IMR-90 (cell line): ENCODE data around the gene SOX1.

Experiments used
- CTCF ChIP-seq: conservative IDR thresholded peaks from 2 replicates; pipeline ENCODE4 v1.5.1; 2012; ENCODE audit warnings: mild to moderate bottlenecking, low read depth, low read length, improper control_type of control experiment
- FOS ChIP-seq: fragments of 150-350 bp; IDR thresholded peaks from 2 replicates; pipeline ENCODE4 v1.6.1; 2016; ENCODE audit warnings: low read depth, low read length
- POLR2A ChIP-seq: IDR thresholded peaks from 2 replicates; pipeline ENCODE4 v1.6.1; 2012; ENCODE audit warnings: mild to moderate bottlenecking, low read depth, low read length
- USF2 ChIP-seq: fragments of 150-350 bp; IDR thresholded peaks from 2 replicates; pipeline ENCODE4 v1.6.1; 2017; ENCODE audit warnings: mild to moderate bottlenecking, antibody characterized with exemption, low read length, low read depth

- no peak for TF ChIP-seq POLR2A
- TF ChIP-seq FOS, result no peak
- TF ChIP-seq CTCF, result no peak
- TF ChIP-seq USF2, result no peak
Observed at GRCh38 chr13:112101360-112101930, 34.5 kb downstream of the SOX1 start.
